Thyroid gland (tissue), 4 donors: ENCODE measurements around the gene CSTF2.

Experiments
- POLR2A ChIP-seq, 2 donors: fragments of 450-650 bp; IDR thresholded peaks; one replicate each; pipeline ENCODE4 v1.6.1; 2017; ENCODE audit warnings: antibody characterized with exemption in 2 of 2, mild to moderate bottlenecking in 2 of 2, moderate library complexity in 1 of 2
- TF ChIP-seq, protein P1 (sequence below), 6 experiments: fragments of 200-600 bp in 3 of 6; fragments of 450-650 bp in 3 of 6; sonication (generic) in 3 of 6; IDR thresholded peaks; one replicate each; pipeline ENCODE4 v1.5.1; 2016 to 2019; ENCODE audit warnings: antibody characterized with exemption in 6 of 6, mild to moderate bottlenecking in 2 of 6, inconsistent platforms in 1 of 6, moderate library complexity in 1 of 6

DNA sequence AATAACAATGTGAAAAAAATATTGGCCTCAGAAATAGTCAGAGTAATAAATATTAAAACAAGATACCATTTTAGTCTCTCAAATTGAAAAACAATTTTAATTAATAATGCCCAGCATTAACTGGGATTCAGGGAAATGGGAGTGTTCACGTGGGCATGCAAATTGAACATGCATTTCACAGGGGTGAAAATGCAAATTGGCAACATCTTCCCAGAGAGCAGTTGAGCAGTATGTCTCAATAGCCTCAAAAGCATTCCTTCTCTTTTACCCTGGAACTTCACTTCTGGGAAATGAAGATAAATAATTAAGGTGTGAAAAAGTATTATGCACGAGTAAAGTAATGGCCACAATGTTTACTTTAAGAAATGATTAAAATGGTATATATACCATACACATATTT lies 32.6 kb downstream of the CSTF2 start:
- TF ChIP-seq, protein P1, sequence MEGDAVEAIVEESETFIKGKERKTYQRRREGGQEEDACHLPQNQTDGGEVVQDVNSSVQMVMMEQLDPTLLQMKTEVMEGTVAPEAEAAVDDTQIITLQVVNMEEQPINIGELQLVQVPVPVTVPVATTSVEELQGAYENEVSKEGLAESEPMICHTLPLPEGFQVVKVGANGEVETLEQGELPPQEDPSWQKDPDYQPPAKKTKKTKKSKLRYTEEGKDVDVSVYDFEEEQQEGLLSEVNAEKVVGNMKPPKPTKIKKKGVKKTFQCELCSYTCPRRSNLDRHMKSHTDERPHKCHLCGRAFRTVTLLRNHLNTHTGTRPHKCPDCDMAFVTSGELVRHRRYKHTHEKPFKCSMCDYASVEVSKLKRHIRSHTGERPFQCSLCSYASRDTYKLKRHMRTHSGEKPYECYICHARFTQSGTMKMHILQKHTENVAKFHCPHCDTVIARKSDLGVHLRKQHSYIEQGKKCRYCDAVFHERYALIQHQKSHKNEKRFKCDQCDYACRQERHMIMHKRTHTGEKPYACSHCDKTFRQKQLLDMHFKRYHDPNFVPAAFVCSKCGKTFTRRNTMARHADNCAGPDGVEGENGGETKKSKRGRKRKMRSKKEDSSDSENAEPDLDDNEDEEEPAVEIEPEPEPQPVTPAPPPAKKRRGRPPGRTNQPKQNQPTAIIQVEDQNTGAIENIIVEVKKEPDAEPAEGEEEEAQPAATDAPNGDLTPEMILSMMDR (IDR thresholded peaks at IDR 0.05) = no peak
- TF ChIP-seq POLR2A (IDR thresholded peaks at IDR 0.05) = no peak
